Nephron progenitor cell (in vitro differentiated cells): Measurements from ENCODE around the gene XKR3.

Experiments used
- DNase-seq: peaks from one replicate; pipeline ENCODE4 v3.0.0; 2021
- H3K27ac Mint-ChIP-seq: 2 replicates; pipeline ENCODE4 v1.8.0; 2021; ENCODE audit warnings: mild to moderate bottlenecking, moderate library complexity, mixed read lengths
- H3K27me3 Mint-ChIP-seq: 2 replicates; pipeline ENCODE4 v1.8.0; 2021; ENCODE audit warnings: mild to moderate bottlenecking, low read depth, mixed read lengths; ENCODE audit not compliant: poor library complexity
- H3K36me3 Mint-ChIP-seq: 2 replicates; pipeline ENCODE4 v1.8.0; 2021; ENCODE audit warnings: low read depth, mixed read lengths
- H3K4me1 Mint-ChIP-seq: 2 replicates; pipeline ENCODE4 v1.8.0; 2021; ENCODE audit warnings: mixed read lengths
- H3K4me3 Mint-ChIP-seq: 2 replicates; pipeline ENCODE4 v1.8.0; 2021; ENCODE audit warnings: mild to moderate bottlenecking, moderate library complexity, mixed read lengths
- H3K9me3 Mint-ChIP-seq: 2 replicates; pipeline ENCODE4 v1.8.0; 2021; ENCODE audit warnings: mild to moderate bottlenecking, moderate library complexity, mixed read lengths
- CTCF ChIP-seq: fragments of 200-600 bp; sonication (generic); IDR thresholded peaks from 2 replicates; pipeline ENCODE4 v1.5.0; 2021; ENCODE audit warnings: antibody characterized with exemption

Gene XKR3

GRCh38 chr22:16829985-16830384 lies 4.8 kb upstream of the XKR3 start:
- DNase-seq: no peak
- Mint-ChIP-seq H3K27ac (no peak overlapping the region), H3K4me1 (no peaks in the 10 kb centered on the region), H3K27me3 (no peaks in the 10 kb centered on the region), H3K9me3 (peaks cover 74% of the 10 kb centered on the region), H3K4me3 (no peak overlapping the region), H3K36me3 (no peaks in the 10 kb centered on the region)
- no peak for TF ChIP-seq CTCF

GRCh38 chr22:16828876-16829275 lies 3.7 kb upstream of the XKR3 start:
- Mint-ChIP-seq H3K4me3 (no peak overlapping the region), H3K27ac (no peak overlapping the region), H3K27me3 (no peaks in the 10 kb centered on the region), H3K36me3 (no peaks in the 10 kb centered on the region), H3K4me1 (no peaks in the 10 kb centered on the region), H3K9me3 (peaks cover 71% of the 10 kb centered on the region)
- no peak for TF ChIP-seq CTCF
- no peak for DNase-seq

GRCh38 chr22:16827506-16827905 lies 2.3 kb upstream of the XKR3 start:
- DNase-seq: no peak
- H3K4me3 Mint-ChIP-seq: no peak overlapping the region
- H3K4me1 Mint-ChIP-seq: no peaks in the 10 kb centered on the region
- H3K27ac Mint-ChIP-seq: no peak overlapping the region
- no peaks in the 10 kb centered on the region for H3K27me3 Mint-ChIP-seq
- H3K36me3 Mint-ChIP-seq: no peaks in the 10 kb centered on the region
- H3K9me3 Mint-ChIP-seq: peaks cover 75% of the 10 kb centered on the region
- TF ChIP-seq CTCF: no peak

- H3K4me1 Mint-ChIP-seq: no peaks in the 10 kb centered on the region
- no peaks in the 10 kb centered on the region for H3K36me3 Mint-ChIP-seq
- peaks cover 63% of the 10 kb centered on the region for H3K9me3 Mint-ChIP-seq
- H3K4me3 Mint-ChIP-seq: no peak overlapping the region
- no peak for TF ChIP-seq CTCF
- no peaks in the 10 kb centered on the region for H3K27me3 Mint-ChIP-seq
- H3K27ac Mint-ChIP-seq: no peak overlapping the region
- no peak for DNase-seq
These were observed 6.0 kb downstream of the XKR3 start for GRCh38 chr22:16819249-16819648.

- Mint-ChIP-seq H3K4me3 (no peak overlapping the region), H3K9me3 (peaks cover 64% of the 10 kb centered on the region), H3K4me1 (no peaks in the 10 kb centered on the region), H3K27ac (no peak overlapping the region), H3K36me3 (no peaks in the 10 kb centered on the region), H3K27me3 (no peaks in the 10 kb centered on the region)
- no peak for DNase-seq
- TF ChIP-seq CTCF: no peak
These were observed 6.7 kb downstream of the XKR3 start for GRCh38 chr22:16818538-16818937.

GRCh38 chr22:16815073-16815472 lies 10.1 kb downstream of the XKR3 start:
- DNase-seq: no peak
- TF ChIP-seq CTCF: no peak
- H3K36me3 Mint-ChIP-seq: no peaks in the 10 kb centered on the region

More at GRCh38 chr22:16815073-16815472, 10.1 kb downstream of the XKR3 start:
- Mint-ChIP-seq H3K27me3 (peaks cover 7% of the 10 kb centered on the region), H3K9me3 (peaks cover 71% of the 10 kb centered on the region), H3K27ac (no peak overlapping the region), H3K4me1 (no peaks in the 10 kb centered on the region), H3K4me3 (no peak overlapping the region)
